Lower lobe of right lung (tissue), 2 donors: ENCODE measurements around the gene CEACAM3. TPM values are rescaled to one million over a fixed set of nuclear protein-coding genes. Genes with fewer than 3 reads are reported as not detected.
"Not testable (repeated sequence)": the region's sequence is repeated elsewhere in the genome, so short reads cannot be mapped to it uniquely, and the experiment has no call there.

Source experiments
- ATAC-seq, 2 donors: fragments of 200-7000 bp; cut with Tn5 transposase; one replicate each; pipeline ENCODE4 v1.9.1; 2020 to 2022; ENCODE audit warnings: mild to moderate bottlenecking in 2 of 2, moderate library complexity in 2 of 2
- DNase-seq: peaks from one replicate; pipeline ENCODE4 v3.0.0-alpha.2; 2020
- H3K27ac ChIP-seq: fragments of 200-600 bp; one replicate; pipeline ENCODE4 v1.8.0; 2022
- H3K27me3 ChIP-seq: fragments of 200-600 bp; one replicate; pipeline ENCODE4 v1.8.0; 2022; ENCODE audit warnings: low read depth
- H3K36me3 ChIP-seq: fragments of 200-600 bp; one replicate; pipeline ENCODE4 v1.8.0; 2022; ENCODE audit warnings: mild to moderate bottlenecking
- H3K4me1 ChIP-seq: fragments of 200-600 bp; one replicate; pipeline ENCODE4 v1.8.0; 2022
- H3K4me3 ChIP-seq: fragments of 200-600 bp; one replicate; pipeline ENCODE4 v1.8.0; 2022; ENCODE audit warnings: mild to moderate bottlenecking
- H3K9me3 ChIP-seq: fragments of 200-600 bp; one replicate; pipeline ENCODE4 v1.8.0; 2022
- CTCF ChIP-seq: fragments of 200-600 bp; IDR thresholded peaks from one replicate; pipeline ENCODE4 v1.8.0; 2022; ENCODE audit warnings: antibody characterized with exemption, mild to moderate bottlenecking
- intact Hi-C: fragments of 100-400 bp; cut with DNase I; formaldehyde crosslinking; loops from one replicate; pipeline ENCODE4 v1.11.0; 2022
- total RNA-seq: library from RNA; stranded (reverse); fragmentation: NEBNext Ultra II Directional; extraction: Animal tissue kit (Norgen Biotek cat#: 25700); gene quantifications from one replicate; pipeline ENCODE4 v1.2.1, GENCODE V29; 2021
- donor health status: DM: no; HTN: yes; CAD: no; lungs with severe emphysema.

CEACAM3 gene
- total RNA-seq, 1 donor from 2014 or later: 4.3 TPM

- Histone ChIP-seq H3K9me3 (no peaks in the 10 kb centered on the region), H3K36me3 (no peaks in the 10 kb centered on the region), H3K4me1 (peaks cover 14% of the 10 kb centered on the region), H3K27me3 (peaks cover 29% of the 10 kb centered on the region), H3K27ac (peak overlapping the region; percentile 27), H3K4me3 (no peak overlapping the region)
- ATAC-seq: peak; percentile 92 to 95
- TF ChIP-seq CTCF: peak; percentile 79
- DNase-seq: peak; percentile 81
- intact Hi-C loops: no loop called here
Observed at GRCh38 chr19:41785653-41786052, 10.7 kb upstream of the CEACAM3 start.

DNA sequence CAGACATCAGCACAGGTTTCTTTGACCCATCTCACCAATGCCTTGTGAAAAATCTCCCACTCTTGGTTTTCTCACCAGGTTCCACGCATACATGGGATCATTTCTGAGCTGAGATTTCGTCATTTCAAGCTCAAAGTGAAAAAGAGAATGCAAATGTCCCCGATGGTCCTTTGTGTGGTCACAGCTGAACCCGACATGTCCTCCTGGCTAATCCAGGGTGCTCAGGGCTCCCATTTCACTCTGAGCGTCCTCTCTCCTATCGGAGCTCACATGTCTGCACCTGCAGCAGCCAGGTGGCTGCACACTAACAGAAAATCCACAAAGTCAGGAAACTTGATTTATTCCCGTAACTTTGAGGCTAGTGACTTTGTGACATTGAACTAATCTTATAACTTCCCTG, 9.3 kb upstream of the CEACAM3 start:
- Histone ChIP-seq H3K27me3 (peaks cover 29% of the 10 kb centered on the region), H3K36me3 (no peaks in the 10 kb centered on the region), H3K4me1 (peaks cover 16% of the 10 kb centered on the region), H3K27ac (no peak overlapping the region), H3K4me3 (no peak overlapping the region), H3K9me3 (no peaks in the 10 kb centered on the region)
- TF ChIP-seq CTCF: no peak
- intact Hi-C loops: no loop called here
- ATAC-seq: no peak
- no peak for DNase-seq

- DNase-seq, H3K4me3 ChIP-seq, H3K27ac ChIP-seq, intact Hi-C loops, H3K36me3 ChIP-seq, H3K9me3 ChIP-seq, ATAC-seq: not testable (repeated sequence)
- peaks cover 29% of the 10 kb centered on the region for H3K27me3 ChIP-seq
- peaks cover 30% of the 10 kb centered on the region for H3K4me1 ChIP-seq
Observed at GRCh38 chr19:41788518-41788917, 7.9 kb upstream of the CEACAM3 start.

GRCh38 chr19:41789053-41789452, 7.3 kb upstream of the CEACAM3 start:
- ATAC-seq, H3K27ac ChIP-seq, H3K9me3 ChIP-seq, intact Hi-C loops, H3K4me3 ChIP-seq, H3K36me3 ChIP-seq, DNase-seq: not testable (repeated sequence)
- H3K4me1 ChIP-seq: peaks cover 30% of the 10 kb centered on the region
- H3K27me3 ChIP-seq: peaks cover 29% of the 10 kb centered on the region

DNA sequence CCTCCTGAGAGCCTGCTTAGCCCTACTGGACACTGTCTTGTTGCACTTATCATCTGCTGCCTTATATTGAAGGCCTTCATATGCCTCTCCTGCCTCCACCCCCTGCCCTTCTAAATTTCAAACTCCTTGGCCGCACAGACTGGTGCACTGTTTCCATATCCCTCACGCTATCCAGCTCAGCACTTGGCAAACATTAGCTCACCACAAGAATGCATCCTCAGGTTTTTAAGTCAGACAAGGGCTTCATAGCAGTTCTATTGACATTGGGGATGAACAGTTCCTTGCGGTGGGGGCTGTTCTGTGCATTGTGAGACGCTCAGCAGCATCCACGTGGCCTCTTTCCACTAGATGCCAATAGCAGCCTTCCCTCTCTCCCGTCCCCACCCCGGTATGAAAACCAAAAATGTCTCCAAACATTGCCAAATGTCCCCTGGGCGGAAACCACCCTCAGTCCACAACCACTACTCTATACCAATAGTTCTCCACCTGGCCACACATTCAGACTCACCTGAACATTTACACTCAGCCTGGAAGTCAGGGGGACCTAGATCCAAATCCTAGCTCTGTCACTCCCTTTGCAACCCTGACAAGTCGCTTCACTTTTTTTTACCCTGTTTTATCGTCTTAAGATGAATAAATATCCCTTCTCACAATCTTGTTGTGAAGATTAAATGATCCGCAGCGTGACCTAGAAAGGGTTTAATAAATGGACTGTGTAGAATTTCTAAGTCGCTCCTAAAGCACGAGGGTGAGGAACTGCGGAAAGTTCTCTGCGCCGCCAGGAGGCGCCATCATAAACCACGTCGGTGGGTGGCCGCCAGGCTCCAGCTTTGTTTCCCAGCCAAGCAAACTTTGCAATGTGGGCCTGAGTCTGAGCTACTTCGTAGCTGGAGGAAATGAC, 3.6 kb upstream of the CEACAM3 start:
- Histone ChIP-seq H3K36me3 (no peaks in the 10 kb centered on the region), H3K4me1 (peaks cover 25% of the 10 kb centered on the region), H3K27me3 (peaks cover 10% of the 10 kb centered on the region), H3K27ac (no peak overlapping the region), H3K4me3 (no peak overlapping the region), H3K9me3 (no peaks in the 10 kb centered on the region)
- TF ChIP-seq CTCF: peak; percentile 60
- DNase-seq: peak; percentile 83
- intact Hi-C loops: no loop called here
- peak; percentile 86 to 87 for ATAC-seq

DNA sequence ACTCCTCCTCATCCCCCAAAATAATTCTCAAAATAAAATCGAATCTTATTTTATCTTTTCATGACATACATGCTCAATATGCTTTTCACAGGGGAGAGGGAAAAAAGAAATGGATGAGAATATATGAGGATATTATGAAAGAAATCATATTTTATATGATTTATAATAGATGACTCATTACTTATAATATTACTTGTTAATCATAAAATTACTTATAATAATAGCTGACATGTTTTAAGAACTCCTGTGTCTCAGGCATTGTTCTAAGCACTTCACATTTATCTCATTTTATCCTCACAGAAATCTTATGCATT, 3.0 kb upstream of the CEACAM3 start:
- ATAC-seq (no peak), DNase-seq (no peak)
- Histone ChIP-seq H3K27ac (no peak overlapping the region), H3K36me3 (no peaks in the 10 kb centered on the region), H3K4me3 (no peak overlapping the region), H3K9me3 (no peaks in the 10 kb centered on the region), H3K4me1 (peaks cover 25% of the 10 kb centered on the region), H3K27me3 (peaks cover 10% of the 10 kb centered on the region)
- intact Hi-C loops: no loop called here
- TF ChIP-seq CTCF: no peak
